HCT116 (cell line): Measurements from ENCODE around the gene RPS10.

Experiments
- ATF3 ChIP-seq: IDR thresholded peaks from 2 replicates; pipeline ENCODE4 v1.6.1; 2012
- CTCF ChIP-seq, 3 experiments: fragments of 200-600 bp in 1 of 3; sonication (generic) in 1 of 3; IDR thresholded peaks in 2 of 3; conservative IDR thresholded peaks in 1 of 3; 2 replicates each; pipeline ENCODE4 v1.5.1; 2012 to 2017; ENCODE audit warnings: low read depth in 2 of 3, low read length in 2 of 3, antibody characterized with exemption in 1 of 3, borderline replicate concordance in 1 of 3, control low read depth in 1 of 3, mild to moderate bottlenecking in 1 of 3, mixed read lengths in 1 of 3, mixed run types in 1 of 3, moderate library complexity in 1 of 3; ENCODE audit not compliant: insufficient read depth in 1 of 3
- EGR1 ChIP-seq: IDR thresholded peaks from 2 replicates; pipeline ENCODE4 v1.6.1; 2012; ENCODE audit warnings: low read depth
- EZH2 ChIP-seq: fragments of 200-600 bp; sonication (generic); IDR thresholded peaks from 2 replicates; pipeline ENCODE4 v1.6.1; 2017; ENCODE audit warnings: antibody characterized with exemption, mixed run types
- EZH2phosphoT487 ChIP-seq: fragments of 200-600 bp; IDR thresholded peaks from 2 replicates; pipeline ENCODE4 v1.6.1; 2018; ENCODE audit warnings: antibody characterized with exemption, borderline replicate concordance
- JUND ChIP-seq: IDR thresholded peaks from 2 replicates; pipeline ENCODE4 v1.6.1; 2012
- MAX ChIP-seq: IDR thresholded peaks from 2 replicates; pipeline ENCODE4 v1.6.1; 2012
- POLR2A ChIP-seq: IDR thresholded peaks from 2 replicates; pipeline ENCODE4 v1.7.0; 2011; ENCODE audit warnings: borderline replicate concordance; ENCODE audit not compliant: insufficient read depth, insufficient read length; ENCODE audit errors: extremely low read depth
- POLR2AphosphoS5 ChIP-seq: IDR thresholded peaks from 2 replicates; pipeline ENCODE4 v1.6.1; 2011; ENCODE audit warnings: mild to moderate bottlenecking, low read depth, low read length, moderate library complexity
- RAD21 ChIP-seq: IDR thresholded peaks from 2 replicates; pipeline ENCODE4 v1.6.1; 2012; ENCODE audit warnings: low read depth, mild to moderate bottlenecking
- TCF7L2 ChIP-seq: IDR thresholded peaks from 2 replicates; pipeline ENCODE4 v1.7.0; 2011; ENCODE audit warnings: borderline replicate concordance, inconsistent platforms; ENCODE audit not compliant: insufficient read depth, insufficient read length; ENCODE audit errors: extremely low read depth
- ZNF274 ChIP-seq: fragments of 200-500 bp; sonication (Bioruptor generic); IDR thresholded peaks from 2 replicates; pipeline ENCODE4 v1.6.1; 2014; ENCODE audit warnings: mild to moderate bottlenecking, low read depth, low read length, inconsistent platforms

GRCh38 chr6:34466242-34467185 lies 40.6 kb upstream of the RPS10 start:
- no peak for TF ChIP-seq RAD21
- TF ChIP-seq CTCF (IDR thresholded peaks at IDR 0.05 in 2 of 3, conservative IDR thresholded peaks at IDR 0.05 in 1 of 3; ENCODE audit: borderline replicate concordance in 1 of 3, insufficient read depth in 1 of 3, low read depth in 2 of 3, low read length in 2 of 3) = no peak
- no peak for TF ChIP-seq ATF3
- TF ChIP-seq JUND = no peak
- TF ChIP-seq POLR2A = no peak
- TF ChIP-seq MAX = no peak
- no peak for TF ChIP-seq EZH2
- TF ChIP-seq TCF7L2 = no peak
- TF ChIP-seq POLR2AphosphoS5 = no peak
- no peak for TF ChIP-seq EGR1
- no peak for TF ChIP-seq EZH2phosphoT487
- TF ChIP-seq ZNF274 = no peak
